ENCODE results near the gene FNIP1.

DNA sequence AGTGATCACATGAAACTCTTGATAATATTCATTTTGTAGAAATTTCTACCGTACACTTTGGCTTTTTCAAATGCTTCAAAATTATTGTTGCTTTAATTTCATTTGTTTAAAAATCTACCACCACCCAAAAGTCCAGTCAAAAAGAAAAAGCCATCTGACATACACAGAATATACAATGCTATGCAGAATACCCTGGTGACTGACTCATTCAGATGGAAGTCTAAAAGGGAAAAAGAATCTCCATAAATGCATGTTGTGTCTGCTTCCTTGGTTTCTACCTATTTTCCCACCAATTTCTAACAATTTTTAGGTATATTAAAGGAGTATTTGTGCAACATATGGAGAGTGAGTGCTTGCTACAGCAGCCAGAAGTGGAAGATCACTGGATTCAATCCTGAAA, 152.4 kb downstream of the FNIP1 start:
- TF ChIP-seq CTCF (IDR thresholded peaks at IDR 0.05 in 2 of 3, conservative IDR thresholded peaks at IDR 0.05 in 1 of 3; ENCODE audit: borderline replicate concordance in 1 of 3, insufficient read depth in 1 of 3, low read depth in 2 of 3, low read length in 2 of 3) (no peak), EZH2 (IDR thresholded peaks at IDR 0.05) (no peak), REST (IDR thresholded peaks at IDR 0.05; ENCODE audit: low read depth) (no peak), FOSL1 (IDR thresholded peaks at IDR 0.05; ENCODE audit: low read depth) (no peak), SIN3A (IDR thresholded peaks at IDR 0.05; ENCODE audit: low read depth) (no peak)

Measured in HCT116 (cell line).